ENCODE data around the gene PTPRG.

DNA sequence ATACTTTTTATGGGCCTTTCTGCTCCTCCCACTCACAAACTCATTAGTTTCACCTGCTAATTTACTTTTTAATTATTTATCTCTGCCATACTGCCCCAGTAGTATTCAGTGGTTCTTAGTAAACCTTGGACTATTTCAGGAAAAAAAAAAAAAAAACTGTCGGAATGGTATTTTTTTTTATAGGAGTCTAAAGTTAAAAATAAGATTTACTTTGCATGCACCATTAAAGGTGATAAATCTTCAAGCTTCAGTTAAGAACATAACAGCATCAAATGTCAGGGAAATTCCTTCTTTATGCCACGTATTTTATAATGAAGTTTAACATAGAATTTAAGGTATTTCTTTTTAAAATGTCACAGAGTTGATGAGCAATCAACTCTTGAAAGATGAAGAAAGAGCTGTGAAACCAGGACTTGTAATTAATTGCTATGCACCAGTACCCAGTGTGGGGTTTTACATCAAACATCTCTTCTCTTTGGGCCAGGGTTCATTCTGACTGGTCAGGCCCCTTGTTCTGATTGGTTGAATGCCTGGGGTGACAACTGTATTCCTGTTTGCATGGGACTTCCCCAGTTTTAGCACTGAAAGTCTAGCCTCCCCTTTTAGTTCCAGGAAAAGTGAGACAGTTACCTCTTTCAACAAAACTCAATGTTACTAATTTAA is 40.3 kb upstream of the PTPRG start:
- TF ChIP-seq CEBPB (IDR thresholded peaks at IDR 0.05; ENCODE audit: low read depth), result no peak
- no peak for TF ChIP-seq YY1 (IDR thresholded peaks at IDR 0.05; ENCODE audit: extremely low read depth, insufficient replicate concordance, low read depth, low read length)
- TF ChIP-seq POLR2AphosphoS5 (IDR thresholded peaks at IDR 0.05; ENCODE audit: low read depth, low read length), result no peak
- TF ChIP-seq EZH2 (IDR thresholded peaks at IDR 0.05), result no peak
- TF ChIP-seq SRF (IDR thresholded peaks at IDR 0.05; ENCODE audit: low read depth), result no peak
- TF ChIP-seq, protein P1, sequence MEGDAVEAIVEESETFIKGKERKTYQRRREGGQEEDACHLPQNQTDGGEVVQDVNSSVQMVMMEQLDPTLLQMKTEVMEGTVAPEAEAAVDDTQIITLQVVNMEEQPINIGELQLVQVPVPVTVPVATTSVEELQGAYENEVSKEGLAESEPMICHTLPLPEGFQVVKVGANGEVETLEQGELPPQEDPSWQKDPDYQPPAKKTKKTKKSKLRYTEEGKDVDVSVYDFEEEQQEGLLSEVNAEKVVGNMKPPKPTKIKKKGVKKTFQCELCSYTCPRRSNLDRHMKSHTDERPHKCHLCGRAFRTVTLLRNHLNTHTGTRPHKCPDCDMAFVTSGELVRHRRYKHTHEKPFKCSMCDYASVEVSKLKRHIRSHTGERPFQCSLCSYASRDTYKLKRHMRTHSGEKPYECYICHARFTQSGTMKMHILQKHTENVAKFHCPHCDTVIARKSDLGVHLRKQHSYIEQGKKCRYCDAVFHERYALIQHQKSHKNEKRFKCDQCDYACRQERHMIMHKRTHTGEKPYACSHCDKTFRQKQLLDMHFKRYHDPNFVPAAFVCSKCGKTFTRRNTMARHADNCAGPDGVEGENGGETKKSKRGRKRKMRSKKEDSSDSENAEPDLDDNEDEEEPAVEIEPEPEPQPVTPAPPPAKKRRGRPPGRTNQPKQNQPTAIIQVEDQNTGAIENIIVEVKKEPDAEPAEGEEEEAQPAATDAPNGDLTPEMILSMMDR (IDR thresholded peaks at IDR 0.05 in 2 of 3, conservative IDR thresholded peaks at IDR 0.05 in 1 of 3; ENCODE audit: borderline replicate concordance in 1 of 3, insufficient read depth in 1 of 3, low read depth in 2 of 3, low read length in 2 of 3), result no peak
- no peak for TF ChIP-seq ELF1 (IDR thresholded peaks at IDR 0.05; ENCODE audit: borderline replicate concordance, low read depth)
- TF ChIP-seq TCF7L2 (IDR thresholded peaks at IDR 0.05; ENCODE audit: borderline replicate concordance, extremely low read depth, insufficient read depth, insufficient read length), result no peak
- no peak for TF ChIP-seq POLR2A (IDR thresholded peaks at IDR 0.05; ENCODE audit: borderline replicate concordance, extremely low read depth, insufficient read depth, insufficient read length)
- TF ChIP-seq, protein P2, sequence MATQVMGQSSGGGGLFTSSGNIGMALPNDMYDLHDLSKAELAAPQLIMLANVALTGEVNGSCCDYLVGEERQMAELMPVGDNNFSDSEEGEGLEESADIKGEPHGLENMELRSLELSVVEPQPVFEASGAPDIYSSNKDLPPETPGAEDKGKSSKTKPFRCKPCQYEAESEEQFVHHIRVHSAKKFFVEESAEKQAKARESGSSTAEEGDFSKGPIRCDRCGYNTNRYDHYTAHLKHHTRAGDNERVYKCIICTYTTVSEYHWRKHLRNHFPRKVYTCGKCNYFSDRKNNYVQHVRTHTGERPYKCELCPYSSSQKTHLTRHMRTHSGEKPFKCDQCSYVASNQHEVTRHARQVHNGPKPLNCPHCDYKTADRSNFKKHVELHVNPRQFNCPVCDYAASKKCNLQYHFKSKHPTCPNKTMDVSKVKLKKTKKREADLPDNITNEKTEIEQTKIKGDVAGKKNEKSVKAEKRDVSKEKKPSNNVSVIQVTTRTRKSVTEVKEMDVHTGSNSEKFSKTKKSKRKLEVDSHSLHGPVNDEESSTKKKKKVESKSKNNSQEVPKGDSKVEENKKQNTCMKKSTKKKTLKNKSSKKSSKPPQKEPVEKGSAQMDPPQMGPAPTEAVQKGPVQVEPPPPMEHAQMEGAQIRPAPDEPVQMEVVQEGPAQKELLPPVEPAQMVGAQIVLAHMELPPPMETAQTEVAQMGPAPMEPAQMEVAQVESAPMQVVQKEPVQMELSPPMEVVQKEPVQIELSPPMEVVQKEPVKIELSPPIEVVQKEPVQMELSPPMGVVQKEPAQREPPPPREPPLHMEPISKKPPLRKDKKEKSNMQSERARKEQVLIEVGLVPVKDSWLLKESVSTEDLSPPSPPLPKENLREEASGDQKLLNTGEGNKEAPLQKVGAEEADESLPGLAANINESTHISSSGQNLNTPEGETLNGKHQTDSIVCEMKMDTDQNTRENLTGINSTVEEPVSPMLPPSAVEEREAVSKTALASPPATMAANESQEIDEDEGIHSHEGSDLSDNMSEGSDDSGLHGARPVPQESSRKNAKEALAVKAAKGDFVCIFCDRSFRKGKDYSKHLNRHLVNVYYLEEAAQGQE (IDR thresholded peaks at IDR 0.05; ENCODE audit: low read depth), result no peak
- TF ChIP-seq, protein P3, sequence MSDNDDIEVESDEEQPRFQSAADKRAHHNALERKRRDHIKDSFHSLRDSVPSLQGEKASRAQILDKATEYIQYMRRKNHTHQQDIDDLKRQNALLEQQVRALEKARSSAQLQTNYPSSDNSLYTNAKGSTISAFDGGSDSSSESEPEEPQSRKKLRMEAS (IDR thresholded peaks at IDR 0.05), result no peak
- no peak for TF ChIP-seq SP1 (IDR thresholded peaks at IDR 0.05; ENCODE audit: low read depth)
- no peak for TF ChIP-seq JUND (IDR thresholded peaks at IDR 0.05)
- TF ChIP-seq, protein P4, sequence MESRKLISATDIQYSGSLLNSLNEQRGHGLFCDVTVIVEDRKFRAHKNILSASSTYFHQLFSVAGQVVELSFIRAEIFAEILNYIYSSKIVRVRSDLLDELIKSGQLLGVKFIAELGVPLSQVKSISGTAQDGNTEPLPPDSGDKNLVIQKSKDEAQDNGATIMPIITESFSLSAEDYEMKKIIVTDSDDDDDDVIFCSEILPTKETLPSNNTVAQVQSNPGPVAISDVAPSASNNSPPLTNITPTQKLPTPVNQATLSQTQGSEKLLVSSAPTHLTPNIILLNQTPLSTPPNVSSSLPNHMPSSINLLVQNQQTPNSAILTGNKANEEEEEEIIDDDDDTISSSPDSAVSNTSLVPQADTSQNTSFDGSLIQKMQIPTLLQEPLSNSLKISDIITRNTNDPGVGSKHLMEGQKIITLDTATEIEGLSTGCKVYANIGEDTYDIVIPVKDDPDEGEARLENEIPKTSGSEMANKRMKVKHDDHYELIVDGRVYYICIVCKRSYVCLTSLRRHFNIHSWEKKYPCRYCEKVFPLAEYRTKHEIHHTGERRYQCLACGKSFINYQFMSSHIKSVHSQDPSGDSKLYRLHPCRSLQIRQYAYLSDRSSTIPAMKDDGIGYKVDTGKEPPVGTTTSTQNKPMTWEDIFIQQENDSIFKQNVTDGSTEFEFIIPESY (IDR thresholded peaks at IDR 0.05; ENCODE audit: extremely low read depth, insufficient replicate concordance, low read length), result no peak
